Activated CD4-positive, alpha-beta T cell treated with anti-CD3 and anti-CD28 coated beads, Interleukin-10, Interleukin-2, amounts not matched to agents 100 ng/mL and 50 ng/mL, durations not matched to agents 16 hours and 8 hours (primary cell): ENCODE measurements around the gene DNAH8.

Experiments
- DNase-seq: peaks from one replicate; pipeline ENCODE4 v3.0.0-alpha.2; 2020

Gene DNAH8

GRCh38 chr6:39021779-39022178 is 306.7 kb downstream of the DNAH8 start:
- DNase-seq: no peak

- no peak for DNase-seq
Observed at GRCh38 chr6:39026175-39026574, 311.1 kb downstream of the DNAH8 start.

GRCh38 chr6:39029156-39030011 is 314.3 kb downstream of the DNAH8 start:
- peak; percentile 55 for DNase-seq

- DNase-seq: no peak
Observed at GRCh38 chr6:39035681-39036080, 320.6 kb downstream of the DNAH8 start.

- DNase-seq: no peak
Observed at GRCh38 chr6:39037082-39037508, 322.0 kb downstream of the DNAH8 start.

- DNase-seq: no peak
Observed at GRCh38 chr6:39037707-39038106, 322.6 kb downstream of the DNAH8 start.

- no peak for DNase-seq
Observed at GRCh38 chr6:39040080-39040673, 325.1 kb downstream of the DNAH8 start.

GRCh38 chr6:39041072-39041471 is 326.0 kb downstream of the DNAH8 start:
- no peak for DNase-seq

- no peak for DNase-seq
Observed at GRCh38 chr6:39043776-39044175, 328.7 kb downstream of the DNAH8 start.

- DNase-seq: no peak
Observed at GRCh38 chr6:39044181-39044580, 329.1 kb downstream of the DNAH8 start.

- DNase-seq: no peak
Observed at GRCh38 chr6:39047434-39048327, 332.6 kb downstream of the DNAH8 start.

GRCh38 chr6:39048481-39049399 is 333.6 kb downstream of the DNAH8 start, which contains the start of gene GLP1R:
TSS of gene GLP1R (plus strand) at chr6:39048781. CDS start at chr6:39048841, 60 bp downstream.
- no peak for DNase-seq

- no peak for DNase-seq
Observed at GRCh38 chr6:39049575-39050283, 334.6 kb downstream of the DNAH8 start.

GRCh38 chr6:39050453-39051112 is 335.5 kb downstream of the DNAH8 start:
- no peak for DNase-seq

- no peak for DNase-seq
Observed at GRCh38 chr6:39051399-39052122, 336.4 kb downstream of the DNAH8 start.

GRCh38 chr6:39053016-39053624 is 338.0 kb downstream of the DNAH8 start:
- DNase-seq: no peak

GRCh38 chr6:39053854-39054576 is 338.9 kb downstream of the DNAH8 start:
- DNase-seq: no peak

GRCh38 chr6:39054577-39055142 is 339.5 kb downstream of the DNAH8 start:
- no peak for DNase-seq

- DNase-seq: no peak
Observed at GRCh38 chr6:39055661-39056060, 340.6 kb downstream of the DNAH8 start.
